HFFc6 (cell line): Measurements from ENCODE around the gene DIRAS3. TPM values are rescaled to one million over a fixed set of nuclear protein-coding genes. Genes with fewer than 3 reads are reported as not detected.
"Not testable (repeated sequence)": the region's sequence is repeated elsewhere in the genome, so short reads cannot be mapped to it uniquely, and the experiment has no call there.

Experiments
- DNase-seq: peaks from one replicate; pipeline ENCODE4 v3.0.0-alpha.2; 2018
- H3K27ac Mint-ChIP-seq: 2 replicates; pipeline ENCODE4 v1.8.0; 2020; ENCODE audit warnings: mild to moderate bottlenecking, mixed read lengths
- H3K27me3 Mint-ChIP-seq: 2 replicates; pipeline ENCODE4 v1.8.0; 2021; ENCODE audit warnings: mild to moderate bottlenecking, moderate library complexity, mixed read lengths; ENCODE audit not compliant: insufficient read depth
- H3K36me3 Mint-ChIP-seq: 2 replicates; pipeline ENCODE4 v1.8.0; 2021; ENCODE audit warnings: low read depth, mixed read lengths
- H3K4me1 Mint-ChIP-seq: 2 replicates; pipeline ENCODE4 v1.8.0; 2020; ENCODE audit warnings: low read depth, mixed read lengths
- H3K4me3 Mint-ChIP-seq: 2 replicates; pipeline ENCODE4 v1.8.0; 2020; ENCODE audit warnings: mild to moderate bottlenecking, moderate library complexity, mixed read lengths
- H3K9me3 Mint-ChIP-seq: 2 replicates; pipeline ENCODE4 v1.8.0; 2020; ENCODE audit warnings: mild to moderate bottlenecking, mixed read lengths
- CTCF ChIP-seq: fragments of 200-600 bp; sonication (generic); IDR thresholded peaks from 2 replicates; pipeline ENCODE4 v1.5.0; 2021; ENCODE audit warnings: antibody characterized with exemption, mild to moderate bottlenecking
- total RNA-seq, 6 experiments: library from RNA; stranded (reverse); fragmentation: NEBNext Ultra II Directional; extraction: Animal tissue kit (Norgen Biotek cat#: 25700); gene quantifications; 2 replicates in 1 of 6; 3 replicates in 5 of 6; pipeline ENCODE4 v1.2.3, GENCODE V29; 2021

Gene DIRAS3
- total RNA-seq, 6 experiments from 2014 or later = 0.81 to 2.7 (median 1.1) TPM

- no peaks in the 10 kb centered on the region for H3K36me3 Mint-ChIP-seq
- DNase-seq = no peak
- H3K27ac Mint-ChIP-seq = no peak overlapping the region
- H3K9me3 Mint-ChIP-seq = no peaks in the 10 kb centered on the region; the same call in 1 of the 2 replicates
- no peak overlapping the region for H3K4me3 Mint-ChIP-seq
- peaks cover 14% of the 10 kb centered on the region for H3K27me3 Mint-ChIP-seq
- TF ChIP-seq CTCF = no peak
- peaks cover under 1% of the 10 kb centered on the region; the same call in 1 of the 2 replicates for H3K4me1 Mint-ChIP-seq
Measured at GRCh38 chr1:68081775-68082283, 31.4 kb upstream of the DIRAS3 start.

- DNase-seq = no peak
- H3K36me3 Mint-ChIP-seq = no peaks in the 10 kb centered on the region
- no peak for TF ChIP-seq CTCF
- no peak overlapping the region for H3K4me3 Mint-ChIP-seq
- H3K27ac Mint-ChIP-seq = no peak overlapping the region
- peaks cover 14% of the 10 kb centered on the region for H3K27me3 Mint-ChIP-seq
- H3K9me3 Mint-ChIP-seq = no peaks in the 10 kb centered on the region
- H3K4me1 Mint-ChIP-seq = no peaks in the 10 kb centered on the region
Measured at GRCh38 chr1:68078647-68079046, 28.2 kb upstream of the DIRAS3 start.

GRCh38 chr1:68074472-68074871 is 24.0 kb upstream of the DIRAS3 start:
- TF ChIP-seq CTCF = no peak
- Mint-ChIP-seq H3K4me3 (no peak overlapping the region), H3K27ac (no peak overlapping the region)

GRCh38 chr1:68065766-68066165 is 15.3 kb upstream of the DIRAS3 start:
- no peak for DNase-seq
- Mint-ChIP-seq H3K9me3 (no peaks in the 10 kb centered on the region; the same call in 1 of the 2 replicates), H3K36me3 (no peaks in the 10 kb centered on the region), H3K4me3 (no peak overlapping the region), H3K27ac (no peak overlapping the region), H3K4me1 (no peaks in the 10 kb centered on the region), H3K27me3 (peaks cover 2% of the 10 kb centered on the region)
- TF ChIP-seq CTCF = no peak

More at GRCh38 chr1:68074472-68074871, 24.0 kb upstream of the DIRAS3 start:
- Mint-ChIP-seq H3K4me1 (no peaks in the 10 kb centered on the region), H3K9me3 (no peaks in the 10 kb centered on the region), H3K27me3 (peaks cover 13% of the 10 kb centered on the region), H3K36me3 (no peaks in the 10 kb centered on the region)
- DNase-seq = no peak

GRCh38 chr1:68058053-68058452 is 7.6 kb upstream of the DIRAS3 start:
- H3K9me3 Mint-ChIP-seq, DNase-seq, H3K4me3 Mint-ChIP-seq, H3K36me3 Mint-ChIP-seq, H3K27me3 Mint-ChIP-seq, H3K27ac Mint-ChIP-seq, H3K4me1 Mint-ChIP-seq: not testable (repeated sequence)
- peak; percentile 53 for TF ChIP-seq CTCF

- peaks cover 3% of the 10 kb centered on the region for H3K27me3 Mint-ChIP-seq
- no peaks in the 10 kb centered on the region for H3K36me3 Mint-ChIP-seq
- DNase-seq = no peak
- no peaks in the 10 kb centered on the region for H3K4me1 Mint-ChIP-seq
- TF ChIP-seq CTCF = no peak
- no peaks in the 10 kb centered on the region for H3K9me3 Mint-ChIP-seq
- H3K27ac Mint-ChIP-seq = no peak overlapping the region
- H3K4me3 Mint-ChIP-seq = no peak overlapping the region
Measured at GRCh38 chr1:68057564-68057963, 7.1 kb upstream of the DIRAS3 start.
